HepG2 (cell line): ENCODE data around the gene TSPAN18. TPM values are rescaled to one million over a fixed set of nuclear protein-coding genes. Genes with fewer than 3 reads are reported as not detected.
A peak's percentile ranks its signal among the peaks of the same experiment; 100 is the strongest.

Experiments used
- ATAC-seq: fragments of 200-7000 bp; cut with Tn5 transposase; 3 replicates; pipeline ENCODE4 v1.9.1; 2020; ENCODE audit warnings: mild to moderate bottlenecking, moderate library complexity
- BruUV-seq: library from RNA; stranded (reverse); fragments of 400-500 nt; replicated peaks from 2 replicates; lab custom pipeline; 2021; lab: Mats Ljungman, UMichigan
- CTCF ChIA-PET: fragments of 300-600 bp; formaldehyde crosslinking; extraction: SDS; loops from one replicate; lab custom pipeline; 2021; ENCODE audit warnings: low total read pairs, inconsistent platforms, low intra/inter-chr PET ratio; lab: Yijun Ruan, JAX
- POLR2A ChIA-PET: fragments of 350-600 bp; sonication (Branson Sonifier 250); formaldehyde crosslinking; loops from one replicate; lab custom pipeline; 2020; ENCODE audit warnings: antibody characterized with exemption, inconsistent platforms; lab: Yijun Ruan, JAX
- DNase-seq: peaks from one replicate; pipeline ENCODE4 v3.0.0-alpha.2; 2015; ENCODE audit warnings: low spot score
- FAIRE-seq: peaks from 3 replicates; lab custom pipeline; 2011; peaks lifted over from hg19 to GRCh38; lab: Jason Lieb, UNC
- H2AFZ ChIP-seq: one replicate; pipeline ENCODE4 v1.6.1; 2011; ENCODE audit warnings: low read length, inconsistent platforms
- H3K27ac ChIP-seq: fragments of 300-600 bp; 3 replicates; pipeline ENCODE4 v1.8.0; 2011; ENCODE audit warnings: mixed run types, mild to moderate bottlenecking, mixed read lengths, low read length, inconsistent platforms; ENCODE audit not compliant: insufficient read depth; ENCODE audit errors: extremely low read length
- H3K27me3 ChIP-seq, 2 experiments: fragments of 200-600 bp in 1 of 2; 2 replicates in 1 of 2; 3 replicates in 1 of 2; pipeline versions ENCODE4 v1.6.0 to v1.8.0; 2011; ENCODE audit warnings: low read length in 2 of 2, mild to moderate bottlenecking in 2 of 2, moderate library complexity in 2 of 2, inconsistent platforms in 1 of 2; ENCODE audit not compliant: insufficient read depth in 2 of 2, control insufficient read depth in 1 of 2
- H3K36me3 ChIP-seq, 2 experiments: fragments of 200-600 bp in 1 of 2; replicated peaks in 1 of 2; 2 replicates in 1 of 2; 3 replicates in 1 of 2; pipeline versions ENCODE4 v1.5.1 to v1.8.0; 2011; ENCODE audit warnings: low read length in 2 of 2, inconsistent platforms in 1 of 2; ENCODE audit not compliant: insufficient read depth in 2 of 2, control insufficient read depth in 1 of 2
- H3K4me1 ChIP-seq: 2 replicates; pipeline ENCODE4 v1.5.1; 2012; ENCODE audit warnings: low read length, inconsistent platforms; ENCODE audit not compliant: insufficient read depth
- H3K4me2 ChIP-seq: 2 replicates; pipeline ENCODE4 v1.6.0; 2011; ENCODE audit warnings: low read depth, low read length, inconsistent platforms
- H3K4me3 ChIP-seq, 3 experiments: fragments of 200-600 bp in 1 of 3; sonication (generic), shearing (Covaris generic) in 1 of 3; replicated peaks in 1 of 3; 2 replicates each; pipeline ENCODE4 v1.5.1; 2011 to 2016; ENCODE audit warnings: low read length in 3 of 3, inconsistent platforms in 2 of 3, low read depth in 2 of 3, mild to moderate bottlenecking in 2 of 3, control low read depth in 1 of 3, mixed read lengths in 1 of 3; ENCODE audit not compliant: insufficient read depth in 1 of 3
- H3K79me2 ChIP-seq: one replicate; pipeline ENCODE4 v1.6.1; 2011; ENCODE audit warnings: low read length, inconsistent platforms; ENCODE audit not compliant: insufficient read depth
- H3K9ac ChIP-seq: 2 replicates; pipeline ENCODE4 v1.6.0; 2011; ENCODE audit warnings: mild to moderate bottlenecking, low read depth, low read length, inconsistent platforms; ENCODE audit not compliant: insufficient read depth
- H3K9me3 ChIP-seq: 2 replicates; pipeline ENCODE4 v1.5.1; 2012; ENCODE audit warnings: mild to moderate bottlenecking, low read length
- H4K20me1 ChIP-seq: 2 replicates; pipeline ENCODE4 v1.6.0; 2011; ENCODE audit warnings: inconsistent platforms, mild to moderate bottlenecking, low read length, moderate library complexity; ENCODE audit not compliant: insufficient read depth
- ARID4A ChIP-seq: sonication (generic); formaldehyde crosslinking; IDR thresholded peaks from 2 replicates; pipeline ENCODE4 v1.5.0; 2020; ENCODE audit warnings: mild to moderate bottlenecking, missing genetic modification reagents, borderline replicate concordance
- ATF7 ChIP-seq, 2 experiments: fragments of 450-650 bp in 1 of 2; sonication (generic) in 1 of 2; formaldehyde crosslinking in 1 of 2; IDR thresholded peaks; 2 replicates each; pipeline versions ENCODE4 v1.4.0 to v1.6.1; 2016 to 2020; ENCODE audit warnings: antibody characterized with exemption in 1 of 2, mild to moderate bottlenecking in 1 of 2, missing genetic modification reagents in 1 of 2
- CREB1 ChIP-seq, 2 experiments: fragments of 450-650 bp in 1 of 2; IDR thresholded peaks; 2 replicates each; pipeline ENCODE4 v1.6.1; 2016 to 2017; ENCODE audit warnings: control low read depth in 1 of 2, mild to moderate bottlenecking in 1 of 2, missing compliant biosample characterization in 1 of 2, missing genetic modification characterization in 1 of 2
- IRF2 ChIP-seq: IDR thresholded peaks from 2 replicates; pipeline ENCODE4 v1.6.1; 2018; ENCODE audit warnings: missing genetic modification reagents, missing compliant biosample characterization
- JARID2 ChIP-seq: sonication (generic); formaldehyde crosslinking; IDR thresholded peaks from 2 replicates; pipeline ENCODE4 v1.8.1; 2023; ENCODE audit warnings: missing genetic modification reagents, inconsistent platforms; ENCODE audit not compliant: insufficient replicate concordance
- MZF1 ChIP-seq: sonication (generic); formaldehyde crosslinking; IDR thresholded peaks from 2 replicates; pipeline ENCODE4 v1.8.1; 2023; ENCODE audit warnings: mild to moderate bottlenecking, missing genetic modification reagents, borderline replicate concordance
- PITX1 ChIP-seq: sonication (generic); formaldehyde crosslinking; IDR thresholded peaks from 2 replicates; pipeline ENCODE4 v1.5.1; 2020; ENCODE audit warnings: mild to moderate bottlenecking, missing genetic modification reagents
- SIX4 ChIP-seq: sonication (generic); formaldehyde crosslinking; IDR thresholded peaks from 2 replicates; pipeline ENCODE4 v1.4.0; 2020; ENCODE audit warnings: missing genetic modification reagents
- SRF ChIP-seq: IDR thresholded peaks from 2 replicates; pipeline ENCODE4 v1.6.1; 2011; ENCODE audit warnings: mild to moderate bottlenecking, low read depth, low read length, moderate library complexity
- STAG1 ChIP-seq: sonication (generic); formaldehyde crosslinking; IDR thresholded peaks from 2 replicates; pipeline ENCODE4 v1.4.0; 2020; ENCODE audit warnings: missing genetic modification reagents
- ZNF317 ChIP-seq: sonication (generic); formaldehyde crosslinking; IDR thresholded peaks from 2 replicates; pipeline ENCODE4 v1.5.0; 2020; ENCODE audit warnings: mild to moderate bottlenecking, missing genetic modification reagents
- ZNF713 ChIP-seq: sonication (generic); formaldehyde crosslinking; IDR thresholded peaks from 2 replicates; pipeline ENCODE4 v1.4.0; 2020; ENCODE audit warnings: mild to moderate bottlenecking, missing genetic modification reagents
- WGBS: methylation state at CpG from one replicate; pipeline ENCODE4 v1.1.6; 2017; ENCODE audit warnings: low lambda C conversion rate; 5-methylcytosine and 5-hydroxymethylcytosine counted together
- in situ Hi-C: cut with HindIII; loops from 2 replicates; pipeline ENCODE4 v1.10.0; 2017; ENCODE audit warnings: low pct_unique_long_range_greater_than_20kb; ENCODE audit not compliant: extremely low pct_ligation_motif_present
- intact Hi-C: fragments of 100-400 bp; cut with micrococcal nuclease; formaldehyde crosslinking; loops from one replicate; pipeline ENCODE4 v1.10.0; 2022; ENCODE audit not compliant: unreplicated experiment
- polyA plus RNA-seq, 8 experiments: library from polyadenylated mRNA; depleted of rRNA in 3 of 8; stranded (reverse) in 7 of 8; unstranded in 1 of 8; fragments of >200 nt; fragmentation: Illumina TruSeq in 4 of 8; extraction: Trizol in 4 of 8; gene quantifications; 2 replicates each; pipeline versions ENCODE4 v1.2.1 to v1.2.3, GENCODE V29; 2011 to 2016; ENCODE audit warnings: low read depth in 4 of 8, missing spikeins in 1 of 8, mixed read lengths in 1 of 8; ENCODE audit not compliant: insufficient read depth in 1 of 8
- total RNA-seq, 5 experiments: library from RNA; depleted of rRNA; stranded (reverse); fragments of >200 nt; fragmentation: Illumina TruSeq; extraction: Trizol; gene quantifications; 2 replicates each; pipeline ENCODE4 v1.2.3, GENCODE V29; 2016; ENCODE audit warnings: low read depth in 1 of 5

TSPAN18 gene
- total and polyA plus RNA-seq, 2 of the 13 experiments (the other 11 are each of a cell fraction or from before 2014, with no cell fraction given): not detected

- H3K36me3 ChIP-seq: no peaks in the 10 kb centered on the region
- no peak overlapping the region for H3K9ac ChIP-seq
- H3K9me3 ChIP-seq: no peaks in the 10 kb centered on the region
- BruUV-seq: no TSS peak
- H3K4me3 ChIP-seq: no peak overlapping the region
- CTCF ChIA-PET: no interaction called here
- FAIRE-seq: no peak
- peak; percentile 53; the same call in 2 of the 3 replicates for ATAC-seq
- no peaks in the 10 kb centered on the region for H3K79me2 ChIP-seq
- DNase-seq: no peak
- peaks cover 0 to 7% of the 10 kb centered on the region in 2 experiments; a peak in 2 of 5 replicates for H3K27me3 ChIP-seq
- no peaks in the 10 kb centered on the region for H4K20me1 ChIP-seq
- intact Hi-C loops (no loop called here), in situ Hi-C loops (loop anchor here (10.0 kb wide), 1 partner anchor 136 kb away; no protein-coding TSS in a partner anchor)
- no peak for TF ChIP-seq ATF7 (IDR thresholded peaks at IDR 0.05)
- TF ChIP-seq ATF7 (CRISPR knock-in tag; IDR thresholded peaks at IDR 0.05): no peak
- TF ChIP-seq STAG1 (CRISPR knock-in tag): peak; percentile 15; the same call in 1 of the 2 replicates
- no peak for TF ChIP-seq JARID2 (CRISPR knock-in tag)
- no peak for TF ChIP-seq ZNF713 (CRISPR knock-in tag)
- TF ChIP-seq CREB1 (IDR thresholded peaks at IDR 0.05): peak; percentile 77
- TF ChIP-seq CREB1 (CRISPR knock-in tag; IDR thresholded peaks at IDR 0.05): no peak
- TF ChIP-seq, all 625 proteins: peak for 2
- no peak overlapping the region for H3K27ac ChIP-seq
- H3K4me2 ChIP-seq: no peak overlapping the region
- POLR2A ChIA-PET: no interaction called here
- WGBS: 10% methylated on average over 10 of the region's 10 CpGs
- no peak overlapping the region for H2AFZ ChIP-seq
- no peaks in the 10 kb centered on the region for H3K4me1 ChIP-seq
These were observed 34.3 kb downstream of the TSPAN18 start for GRCh38 chr11:44760917-44761550.

- CTCF ChIA-PET: no interaction called here
- FAIRE-seq: no peak
- TF ChIP-seq SIX4 (CRISPR knock-in tag) (no peak), ZNF317 (CRISPR knock-in tag) (no peak), PITX1 (no peak), SRF (no peak), ARID4A (CRISPR knock-in tag) (no peak), IRF2 (CRISPR knock-in tag) (no peak), MZF1 (CRISPR knock-in tag) (no peak)
These were observed 34.8 kb downstream of the TSPAN18 start for GRCh38 chr11:44761551-44761961.

More at GRCh38 chr11:44761551-44761961, 34.8 kb downstream of the TSPAN18 start:
- no peak overlapping the region for H3K27ac ChIP-seq
- DNase-seq (no peak), ATAC-seq (no peak)
- peaks cover 0 to 7% of the 10 kb centered on the region in 2 experiments; a peak in 2 of 5 replicates for H3K27me3 ChIP-seq
- WGBS: 41% methylated on average over 9 of the region's 14 CpGs
- H3K4me3 ChIP-seq: no peak overlapping the region
- H3K36me3 ChIP-seq: no peaks in the 10 kb centered on the region
- in situ Hi-C loops: loop anchor here (10.0 kb wide), 1 partner anchor 137 kb away; no protein-coding TSS in a partner anchor
- no peaks in the 10 kb centered on the region for H3K79me2 ChIP-seq
- POLR2A ChIA-PET: no interaction called here
- no peak overlapping the region for H2AFZ ChIP-seq
- H3K4me2 ChIP-seq: no peak overlapping the region
- intact Hi-C loops: no loop called here
- no peaks in the 10 kb centered on the region for H3K9me3 ChIP-seq
- no TSS peak for BruUV-seq
- H3K4me1 ChIP-seq: no peaks in the 10 kb centered on the region
- H3K9ac ChIP-seq: no peak overlapping the region
- no peaks in the 10 kb centered on the region for H4K20me1 ChIP-seq
